Right lobe of liver (tissue), 6 donors: ENCODE measurements around the gene DDA1. TPM values are rescaled to one million over a fixed set of nuclear protein-coding genes. Genes with fewer than 3 reads are reported as not detected.

Experiments used
- ATAC-seq, 4 donors: fragments of 200-7000 bp; cut with Tn5 transposase; one replicate each; pipeline ENCODE4 v1.9.1; 2020; ENCODE audit warnings: mild to moderate bottlenecking in 4 of 4, moderate library complexity in 4 of 4
- DNase-seq, 3 donors: peaks; one replicate each; pipeline ENCODE4 v3.0.0-alpha.2; 2020
- H3K27ac ChIP-seq, 3 donors: fragments of 200-600 bp; one replicate each; pipeline ENCODE4 v1.8.0; 2022
- H3K27me3 ChIP-seq, 2 donors: fragments of 200-600 bp; one replicate each; pipeline ENCODE4 v1.8.0; 2022
- H3K36me3 ChIP-seq, 4 donors: fragments of 200-600 bp; sonication (generic) in 1 of 4; one replicate each; pipeline versions ENCODE4 v1.5.1 to v1.8.0; 2017 to 2022; ENCODE audit warnings: control low read depth in 1 of 4
- H3K4me1 ChIP-seq, 4 donors: fragments of 200-600 bp; sonication (generic) in 1 of 4; one replicate each; pipeline versions ENCODE4 v1.5.1 to v1.8.0; 2017 to 2022; ENCODE audit warnings: control low read depth in 1 of 4
- H3K4me3 ChIP-seq, 3 donors: fragments of 200-600 bp; one replicate each; pipeline ENCODE4 v1.8.0; 2022
- H3K9me3 ChIP-seq, 4 donors: fragments of 200-600 bp; sonication (generic) in 1 of 4; one replicate each; pipeline versions ENCODE4 v1.5.1 to v1.8.0; 2017 to 2022; ENCODE audit warnings: control low read depth in 1 of 4
- CTCF ChIP-seq, 4 donors: fragments of 200-600 bp in 3 of 4; fragments of 450-650 bp in 1 of 4; IDR thresholded peaks; one replicate each; pipeline versions ENCODE4 v1.5.1 to v1.8.0; 2016 to 2022; ENCODE audit warnings: antibody characterized with exemption in 4 of 4, mild to moderate bottlenecking in 2 of 4
- POLR2A ChIP-seq: fragments of 450-650 bp; IDR thresholded peaks from one replicate; pipeline ENCODE4 v1.6.1; 2017; ENCODE audit warnings: antibody characterized with exemption, mild to moderate bottlenecking
- WGBS: methylation state at CpG from one replicate; pipeline ENCODE4 v1.1.6; 2018; ENCODE audit warnings: low coverage, low lambda C conversion rate; ENCODE audit not compliant: insufficient coverage; ENCODE audit errors: missing lambda C conversion rate; 5-methylcytosine and 5-hydroxymethylcytosine counted together
- intact Hi-C, 2 donors: fragments of 100-400 bp; cut with DNase I; formaldehyde crosslinking; loops; one replicate each; pipeline versions ENCODE4 v1.11.2 to v1.14.1; 2022
- total RNA-seq, 6 experiments: library from RNA; depleted of rRNA in 2 of 6; stranded (reverse); fragments of >200 nt in 2 of 6; fragmentation: NEBNext Ultra II Directional in 3 of 6; extraction: Animal tissue kit (Norgen Biotek cat#: 25700) in 3 of 6; gene quantifications; one replicate each; pipeline versions ENCODE4 v1.1.0 to v1.2.4, GENCODE V29; 2016 to 2023
- donor health status: DM: no; HTN: yes; CAD: no.
- donor health status: DM: no; HTN: no; CAD: no.
- donor health status: DM: no; HTN: no; CAD: no.
- donor health status: DM: no; HTN: yes; CAD: no.
- donor health status: DM: no; HTN: yes; CAD: no.

The DDA1 gene
- total RNA-seq, 6 experiments from 2014 or later: 10.4 to 23.4 (median 14.1) TPM

- WGBS: 46% methylated on average over 10 of the region's 14 CpGs
Observed at GRCh38 chr19:17352608-17353280, 43.4 kb downstream of the DDA1 start.

GRCh38 chr19:17353386-17353785 lies 44.0 kb downstream of the DDA1 start:
- no peaks in the 10 kb centered on the region for H3K36me3 ChIP-seq
- ATAC-seq: no peak
- H3K27ac ChIP-seq: no peak overlapping the region
- intact Hi-C loops: no loop called here
- no peak for DNase-seq
- no peaks in the 10 kb centered on the region for H3K4me1 ChIP-seq
- WGBS: 65% methylated on average over 6 of the region's 8 CpGs
- H3K4me3 ChIP-seq: no peak overlapping the region
- no peaks in the 10 kb centered on the region for H3K9me3 ChIP-seq
- H3K27me3 ChIP-seq: no peaks in the 10 kb centered on the region
- no peak for TF ChIP-seq CTCF (IDR thresholded peaks at IDR 0.05)
- TF ChIP-seq POLR2A: no peak

More at GRCh38 chr19:17352608-17353280, 43.4 kb downstream of the DDA1 start:
- Histone ChIP-seq H3K4me3 (no peak overlapping the region), H3K27me3 (no peaks in the 10 kb centered on the region), H3K27ac (no peak overlapping the region), H3K4me1 (no peaks in the 10 kb centered on the region), H3K9me3 (no peaks in the 10 kb centered on the region), H3K36me3 (no peaks in the 10 kb centered on the region)
- DNase-seq (peak in 1 of 3 donors; percentile 45), ATAC-seq (peak; percentile 9 to 52 (median 26))
- intact Hi-C loops: no loop called here
- TF ChIP-seq POLR2A (no peak), CTCF (IDR thresholded peaks at IDR 0.05) (no peak)

- Histone ChIP-seq H3K36me3 (no peaks in the 10 kb centered on the region), H3K9me3 (no peaks in the 10 kb centered on the region), H3K27me3 (no peaks in the 10 kb centered on the region), H3K4me1 (no peaks in the 10 kb centered on the region), H3K27ac (no peak overlapping the region), H3K4me3 (no peak overlapping the region)
- ATAC-seq: no peak
- intact Hi-C loops: no loop called here
- no peak for DNase-seq
- WGBS: 71% methylated on average over 7 of the region's 7 CpGs
- TF ChIP-seq POLR2A (no peak), CTCF (IDR thresholded peaks at IDR 0.05) (no peak)
Observed at GRCh38 chr19:17357078-17357666, 47.8 kb downstream of the DDA1 start.

- no peaks in the 10 kb centered on the region for H3K36me3 ChIP-seq
- DNase-seq (no peak), ATAC-seq (peak in 1 of 4 donors; percentile 51)
- intact Hi-C loops: no loop called here
- WGBS: 90% methylated on average over 2 of the region's 11 CpGs
- no peak overlapping the region for H3K27ac ChIP-seq
- H3K27me3 ChIP-seq: no peaks in the 10 kb centered on the region
- H3K4me1 ChIP-seq: no peaks in the 10 kb centered on the region
- no peak overlapping the region for H3K4me3 ChIP-seq
- TF ChIP-seq POLR2A (no peak), CTCF (IDR thresholded peaks at IDR 0.05) (no peak)
- H3K9me3 ChIP-seq: no peaks in the 10 kb centered on the region
Observed at GRCh38 chr19:17357724-17358123, 48.4 kb downstream of the DDA1 start.
